GM23338 (cell line): ENCODE data around the gene PVALEF. TPM values are rescaled to one million over a fixed set of nuclear protein-coding genes. Genes with fewer than 3 reads are reported as not detected.

Source experiments
- CREB1 ChIP-seq: fragments of 250-450 bp; sonication (Bioruptor Pico); IDR thresholded peaks from 2 replicates; pipeline ENCODE4 v1.5.0; 2020; ENCODE audit warnings: low read depth, mild to moderate bottlenecking, moderate library complexity
- EZH2 ChIP-seq: fragments of 200-600 bp; sonication (generic); IDR thresholded peaks from one replicate; pipeline ENCODE4 v1.8.0; 2017; ENCODE audit warnings: antibody characterized with exemption, mild to moderate bottlenecking, low read depth; ENCODE audit not compliant: unreplicated experiment
- EZH2phosphoT487 ChIP-seq: fragments of 200-600 bp; sonication (generic); IDR thresholded peaks from one replicate; pipeline ENCODE4 v1.8.1; 2018; ENCODE audit warnings: antibody characterized with exemption; ENCODE audit not compliant: unreplicated experiment
- NANOG ChIP-seq: IDR thresholded peaks from 2 replicates; pipeline ENCODE4 v1.6.1; 2016; ENCODE audit warnings: antibody characterized with exemption, borderline replicate concordance
- STAT1 ChIP-seq: IDR thresholded peaks from one replicate; pipeline ENCODE4 v1.6.1; 2016; ENCODE audit warnings: antibody characterized with exemption; ENCODE audit not compliant: unreplicated experiment
- polyA plus RNA-seq: library from polyadenylated mRNA; unstranded; fragments of >200 nt; fragmentation: Nextera tagmentation; extraction: Ambion mirVana; gene quantifications from 2 replicates; pipeline ENCODE4 v1.2.1, GENCODE V29; 2016
- total RNA-seq: library from RNA; depleted of rRNA; stranded (reverse); fragments of >200 nt; shearing (Covaris generic); gene quantifications from 2 replicates; pipeline ENCODE4 v1.2.3, GENCODE V29; 2014
- TF ChIP-seq, protein P1 (sequence below): fragments of 250-450 bp; sonication (Bioruptor Pico); IDR thresholded peaks from 2 replicates; pipeline ENCODE4 v1.5.0; 2020; ENCODE audit warnings: mild to moderate bottlenecking, moderate library complexity
- TF ChIP-seq, protein P2 (sequence below), 2 experiments: fragments of 200-600 bp in 1 of 2; sonication (generic) in 1 of 2; conservative IDR thresholded peaks; 2 replicates each; pipeline versions ENCODE4 v1.5.1 to v1.6.1; 2016 to 2017; ENCODE audit warnings: antibody characterized with exemption in 2 of 2, low read depth in 2 of 2, mild to moderate bottlenecking in 2 of 2, moderate library complexity in 1 of 2
- TF ChIP-seq, protein P3 (sequence below): IDR thresholded peaks from one replicate; pipeline ENCODE4 v1.6.1; 2018; ENCODE audit warnings: antibody characterized with exemption; ENCODE audit not compliant: unreplicated experiment

PVALEF gene
- total and polyA plus RNA-seq, 2 experiments from 2014 or later = not detected

DNA sequence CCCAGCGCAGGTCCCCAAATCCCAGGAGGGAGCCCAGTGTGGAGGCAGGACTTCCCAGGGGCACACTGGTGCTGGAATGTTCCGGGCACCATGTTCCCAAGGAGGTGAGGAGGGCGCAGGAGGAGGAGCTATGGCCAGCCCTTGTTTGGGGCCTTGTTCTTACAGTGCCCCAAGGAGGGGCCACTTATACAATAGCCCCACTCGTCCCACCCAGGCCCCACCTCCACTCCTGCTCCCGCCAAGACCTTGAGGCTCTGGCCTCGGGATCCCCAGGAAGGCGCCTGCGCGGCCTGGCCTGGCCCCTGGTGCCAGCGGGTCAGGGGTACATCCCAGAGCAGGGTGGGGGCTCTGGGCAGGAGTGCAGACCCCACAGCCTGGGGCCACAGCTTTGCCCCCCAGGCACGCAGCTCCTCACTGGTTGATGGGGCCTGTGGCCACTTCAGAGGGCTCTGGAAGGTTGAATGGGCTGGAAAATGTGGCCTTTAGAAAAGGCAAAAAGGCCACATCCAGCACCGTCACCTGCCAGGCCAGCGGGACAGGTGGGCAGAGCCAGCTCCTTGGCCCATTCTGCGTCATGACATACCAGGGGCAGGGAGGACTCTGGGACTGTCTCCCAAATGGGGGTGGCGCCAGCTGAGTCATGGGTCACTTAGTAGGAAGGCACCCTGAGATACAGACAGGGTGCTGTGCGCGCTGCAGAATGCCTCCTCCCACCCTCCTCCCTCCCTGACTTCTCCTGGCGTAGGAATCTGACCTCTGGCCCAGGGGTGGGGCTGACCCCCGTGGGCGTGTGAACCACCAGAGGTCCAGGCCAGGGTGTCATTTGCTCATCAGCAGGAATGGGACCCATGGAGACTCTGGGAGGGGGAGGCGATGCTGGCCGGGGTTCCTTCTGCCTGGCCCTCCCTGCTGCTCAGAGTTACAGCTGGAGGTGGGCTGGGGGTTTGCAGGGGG lies 32.3 kb upstream of the PVALEF start (continued):
- TF ChIP-seq, protein P1, sequence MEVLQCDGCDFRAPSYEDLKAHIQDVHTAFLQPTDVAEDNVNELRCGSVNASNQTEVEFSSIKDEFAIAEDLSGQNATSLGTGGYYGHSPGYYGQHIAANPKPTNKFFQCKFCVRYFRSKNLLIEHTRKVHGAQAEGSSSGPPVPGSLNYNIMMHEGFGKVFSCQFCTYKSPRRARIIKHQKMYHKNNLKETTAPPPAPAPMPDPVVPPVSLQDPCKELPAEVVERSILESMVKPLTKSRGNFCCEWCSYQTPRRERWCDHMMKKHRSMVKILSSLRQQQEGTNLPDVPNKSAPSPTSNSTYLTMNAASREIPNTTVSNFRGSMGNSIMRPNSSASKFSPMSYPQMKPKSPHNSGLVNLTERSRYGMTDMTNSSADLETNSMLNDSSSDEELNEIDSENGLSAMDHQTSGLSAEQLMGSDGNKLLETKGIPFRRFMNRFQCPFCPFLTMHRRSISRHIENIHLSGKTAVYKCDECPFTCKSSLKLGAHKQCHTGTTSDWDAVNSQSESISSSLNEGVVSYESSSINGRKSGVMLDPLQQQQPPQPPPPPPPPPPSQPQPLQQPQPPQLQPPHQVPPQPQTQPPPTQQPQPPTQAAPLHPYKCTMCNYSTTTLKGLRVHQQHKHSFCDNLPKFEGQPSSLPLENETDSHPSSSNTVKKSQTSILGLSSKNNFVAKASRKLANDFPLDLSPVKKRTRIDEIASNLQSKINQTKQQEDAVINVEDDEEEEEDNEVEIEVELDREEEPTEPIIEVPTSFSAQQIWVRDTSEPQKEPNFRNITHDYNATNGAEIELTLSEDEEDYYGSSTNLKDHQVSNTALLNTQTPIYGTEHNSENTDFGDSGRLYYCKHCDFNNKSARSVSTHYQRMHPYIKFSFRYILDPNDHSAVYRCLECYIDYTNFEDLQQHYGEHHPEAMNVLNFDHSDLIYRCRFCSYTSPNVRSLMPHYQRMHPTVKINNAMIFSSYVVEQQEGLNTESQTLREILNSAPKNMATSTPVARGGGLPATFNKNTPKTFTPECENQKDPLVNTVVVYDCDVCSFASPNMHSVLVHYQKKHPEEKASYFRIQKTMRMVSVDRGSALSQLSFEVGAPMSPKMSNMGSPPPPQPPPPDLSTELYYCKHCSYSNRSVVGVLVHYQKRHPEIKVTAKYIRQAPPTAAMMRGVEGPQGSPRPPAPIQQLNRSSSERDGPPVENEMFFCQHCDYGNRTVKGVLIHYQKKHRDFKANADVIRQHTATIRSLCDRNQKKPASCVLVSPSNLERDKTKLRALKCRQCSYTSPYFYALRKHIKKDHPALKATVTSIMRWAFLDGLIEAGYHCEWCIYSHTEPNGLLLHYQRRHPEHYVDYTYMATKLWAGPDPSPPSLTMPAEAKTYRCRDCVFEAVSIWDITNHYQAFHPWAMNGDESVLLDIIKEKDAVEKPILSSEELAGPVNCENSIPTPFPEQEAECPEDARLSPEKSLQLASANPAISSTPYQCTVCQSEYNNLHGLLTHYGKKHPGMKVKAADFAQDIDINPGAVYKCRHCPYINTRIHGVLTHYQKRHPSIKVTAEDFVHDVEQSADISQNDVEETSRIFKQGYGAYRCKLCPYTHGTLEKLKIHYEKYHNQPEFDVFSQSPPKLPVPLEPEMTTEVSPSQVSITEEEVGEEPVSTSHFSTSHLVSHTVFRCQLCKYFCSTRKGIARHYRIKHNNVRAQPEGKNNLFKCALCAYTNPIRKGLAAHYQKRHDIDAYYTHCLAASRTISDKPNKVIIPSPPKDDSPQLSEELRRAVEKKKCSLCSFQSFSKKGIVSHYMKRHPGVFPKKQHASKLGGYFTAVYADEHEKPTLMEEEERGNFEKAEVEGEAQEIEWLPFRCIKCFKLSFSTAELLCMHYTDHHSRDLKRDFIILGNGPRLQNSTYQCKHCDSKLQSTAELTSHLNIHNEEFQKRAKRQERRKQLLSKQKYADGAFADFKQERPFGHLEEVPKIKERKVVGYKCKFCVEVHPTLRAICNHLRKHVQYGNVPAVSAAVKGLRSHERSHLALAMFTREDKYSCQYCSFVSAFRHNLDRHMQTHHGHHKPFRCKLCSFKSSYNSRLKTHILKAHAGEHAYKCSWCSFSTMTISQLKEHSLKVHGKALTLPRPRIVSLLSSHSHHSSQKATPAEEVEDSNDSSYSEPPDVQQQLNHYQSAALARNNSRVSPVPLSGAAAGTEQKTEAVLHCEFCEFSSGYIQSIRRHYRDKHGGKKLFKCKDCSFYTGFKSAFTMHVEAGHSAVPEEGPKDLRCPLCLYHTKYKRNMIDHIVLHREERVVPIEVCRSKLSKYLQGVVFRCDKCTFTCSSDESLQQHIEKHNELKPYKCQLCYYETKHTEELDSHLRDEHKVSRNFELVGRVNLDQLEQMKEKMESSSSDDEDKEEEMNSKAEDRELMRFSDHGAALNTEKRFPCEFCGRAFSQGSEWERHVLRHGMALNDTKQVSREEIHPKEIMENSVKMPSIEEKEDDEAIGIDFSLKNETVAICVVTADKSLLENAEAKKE (CRISPR knock-in tag) = no peak
- TF ChIP-seq, protein P2, sequence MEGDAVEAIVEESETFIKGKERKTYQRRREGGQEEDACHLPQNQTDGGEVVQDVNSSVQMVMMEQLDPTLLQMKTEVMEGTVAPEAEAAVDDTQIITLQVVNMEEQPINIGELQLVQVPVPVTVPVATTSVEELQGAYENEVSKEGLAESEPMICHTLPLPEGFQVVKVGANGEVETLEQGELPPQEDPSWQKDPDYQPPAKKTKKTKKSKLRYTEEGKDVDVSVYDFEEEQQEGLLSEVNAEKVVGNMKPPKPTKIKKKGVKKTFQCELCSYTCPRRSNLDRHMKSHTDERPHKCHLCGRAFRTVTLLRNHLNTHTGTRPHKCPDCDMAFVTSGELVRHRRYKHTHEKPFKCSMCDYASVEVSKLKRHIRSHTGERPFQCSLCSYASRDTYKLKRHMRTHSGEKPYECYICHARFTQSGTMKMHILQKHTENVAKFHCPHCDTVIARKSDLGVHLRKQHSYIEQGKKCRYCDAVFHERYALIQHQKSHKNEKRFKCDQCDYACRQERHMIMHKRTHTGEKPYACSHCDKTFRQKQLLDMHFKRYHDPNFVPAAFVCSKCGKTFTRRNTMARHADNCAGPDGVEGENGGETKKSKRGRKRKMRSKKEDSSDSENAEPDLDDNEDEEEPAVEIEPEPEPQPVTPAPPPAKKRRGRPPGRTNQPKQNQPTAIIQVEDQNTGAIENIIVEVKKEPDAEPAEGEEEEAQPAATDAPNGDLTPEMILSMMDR (conservative IDR thresholded peaks at IDR 0.05; ENCODE audit: low read depth in 2 of 2) = no peak
- TF ChIP-seq EZH2 = no peak
- TF ChIP-seq EZH2phosphoT487 = no peak
- TF ChIP-seq, protein P3, sequence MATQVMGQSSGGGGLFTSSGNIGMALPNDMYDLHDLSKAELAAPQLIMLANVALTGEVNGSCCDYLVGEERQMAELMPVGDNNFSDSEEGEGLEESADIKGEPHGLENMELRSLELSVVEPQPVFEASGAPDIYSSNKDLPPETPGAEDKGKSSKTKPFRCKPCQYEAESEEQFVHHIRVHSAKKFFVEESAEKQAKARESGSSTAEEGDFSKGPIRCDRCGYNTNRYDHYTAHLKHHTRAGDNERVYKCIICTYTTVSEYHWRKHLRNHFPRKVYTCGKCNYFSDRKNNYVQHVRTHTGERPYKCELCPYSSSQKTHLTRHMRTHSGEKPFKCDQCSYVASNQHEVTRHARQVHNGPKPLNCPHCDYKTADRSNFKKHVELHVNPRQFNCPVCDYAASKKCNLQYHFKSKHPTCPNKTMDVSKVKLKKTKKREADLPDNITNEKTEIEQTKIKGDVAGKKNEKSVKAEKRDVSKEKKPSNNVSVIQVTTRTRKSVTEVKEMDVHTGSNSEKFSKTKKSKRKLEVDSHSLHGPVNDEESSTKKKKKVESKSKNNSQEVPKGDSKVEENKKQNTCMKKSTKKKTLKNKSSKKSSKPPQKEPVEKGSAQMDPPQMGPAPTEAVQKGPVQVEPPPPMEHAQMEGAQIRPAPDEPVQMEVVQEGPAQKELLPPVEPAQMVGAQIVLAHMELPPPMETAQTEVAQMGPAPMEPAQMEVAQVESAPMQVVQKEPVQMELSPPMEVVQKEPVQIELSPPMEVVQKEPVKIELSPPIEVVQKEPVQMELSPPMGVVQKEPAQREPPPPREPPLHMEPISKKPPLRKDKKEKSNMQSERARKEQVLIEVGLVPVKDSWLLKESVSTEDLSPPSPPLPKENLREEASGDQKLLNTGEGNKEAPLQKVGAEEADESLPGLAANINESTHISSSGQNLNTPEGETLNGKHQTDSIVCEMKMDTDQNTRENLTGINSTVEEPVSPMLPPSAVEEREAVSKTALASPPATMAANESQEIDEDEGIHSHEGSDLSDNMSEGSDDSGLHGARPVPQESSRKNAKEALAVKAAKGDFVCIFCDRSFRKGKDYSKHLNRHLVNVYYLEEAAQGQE = no peak
- TF ChIP-seq STAT1 = no peak
- TF ChIP-seq CREB1 (CRISPR knock-in tag) = no peak
- no peak for TF ChIP-seq NANOG
